ENCODE data around the gene MCM5. TPM values are rescaled to one million over a fixed set of nuclear protein-coding genes. Genes with fewer than 3 reads are reported as not detected.

The MCM5 gene
- total and polyA plus RNA-seq, 7 donors: 9.9 to 42.6 (median 13.4) TPM

DNA sequence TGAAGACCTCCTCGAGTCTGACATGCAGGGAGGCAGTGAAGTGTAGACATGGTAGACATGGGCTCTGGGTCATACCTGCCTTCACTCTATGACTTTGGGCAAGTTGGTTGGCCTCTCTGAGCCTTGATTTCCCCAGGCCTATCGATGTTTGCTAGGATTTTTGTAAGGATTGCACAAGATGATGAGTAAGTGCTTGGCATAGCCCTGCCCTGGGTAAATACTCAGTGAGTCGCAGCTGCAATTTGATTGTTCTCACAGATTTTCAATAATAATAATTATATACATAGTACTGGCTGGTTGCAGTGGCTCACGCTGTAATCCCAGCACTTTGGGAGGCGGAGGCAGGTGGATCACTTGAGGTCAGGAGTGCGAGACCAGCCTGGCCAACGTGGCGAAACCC, 18.1 kb downstream of the MCM5 start:
- Histone ChIP-seq H3K27me3 (no peaks in the 10 kb centered on the region), H3K27ac (no peak overlapping the region), H3K9me3 (no peaks in the 10 kb centered on the region), H3K4me1 (no peaks in the 10 kb centered on the region), H3K4me3 (no peak overlapping the region), H3K36me3 (peaks cover 0 to 96% (median 31%) of the 10 kb centered on the region in 4 donors)
- WGBS, 2 donors: 79 to 92% methylated on average over 8 of the region's 8 CpGs
- no peak for DNase-seq
- TF ChIP-seq EP300 (IDR thresholded peaks at IDR 0.05) (no peak), POLR2A (IDR thresholded peaks at IDR 0.05) (no peak), POLR2AphosphoS5 (IDR thresholded peaks at IDR 0.05) (no peak)
- TF ChIP-seq, protein P1, sequence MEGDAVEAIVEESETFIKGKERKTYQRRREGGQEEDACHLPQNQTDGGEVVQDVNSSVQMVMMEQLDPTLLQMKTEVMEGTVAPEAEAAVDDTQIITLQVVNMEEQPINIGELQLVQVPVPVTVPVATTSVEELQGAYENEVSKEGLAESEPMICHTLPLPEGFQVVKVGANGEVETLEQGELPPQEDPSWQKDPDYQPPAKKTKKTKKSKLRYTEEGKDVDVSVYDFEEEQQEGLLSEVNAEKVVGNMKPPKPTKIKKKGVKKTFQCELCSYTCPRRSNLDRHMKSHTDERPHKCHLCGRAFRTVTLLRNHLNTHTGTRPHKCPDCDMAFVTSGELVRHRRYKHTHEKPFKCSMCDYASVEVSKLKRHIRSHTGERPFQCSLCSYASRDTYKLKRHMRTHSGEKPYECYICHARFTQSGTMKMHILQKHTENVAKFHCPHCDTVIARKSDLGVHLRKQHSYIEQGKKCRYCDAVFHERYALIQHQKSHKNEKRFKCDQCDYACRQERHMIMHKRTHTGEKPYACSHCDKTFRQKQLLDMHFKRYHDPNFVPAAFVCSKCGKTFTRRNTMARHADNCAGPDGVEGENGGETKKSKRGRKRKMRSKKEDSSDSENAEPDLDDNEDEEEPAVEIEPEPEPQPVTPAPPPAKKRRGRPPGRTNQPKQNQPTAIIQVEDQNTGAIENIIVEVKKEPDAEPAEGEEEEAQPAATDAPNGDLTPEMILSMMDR (IDR thresholded peaks at IDR 0.05): no peak
- intact Hi-C loops (cut with DNase I): no loop called here

DNA sequence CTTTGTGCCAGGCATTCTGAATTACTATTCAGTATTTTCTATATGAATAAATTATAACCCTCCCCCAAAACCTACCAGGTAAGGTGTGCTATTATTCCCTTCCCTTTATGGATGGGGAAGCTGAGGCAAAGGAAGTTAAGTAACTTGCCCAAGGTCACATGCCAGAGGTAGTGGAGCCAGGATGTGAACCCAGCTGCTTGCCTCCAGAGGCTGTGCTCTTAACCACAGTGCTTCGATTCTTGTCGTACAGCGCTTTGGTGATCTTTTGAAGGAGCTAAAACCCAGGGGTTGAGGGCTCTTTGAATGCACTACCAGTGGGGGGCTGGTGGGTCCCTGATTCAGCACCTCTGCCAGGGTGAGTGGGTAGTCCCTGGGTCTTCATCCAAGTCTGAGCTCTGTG, 18.8 kb downstream of the MCM5 start:
- no peaks in the 10 kb centered on the region for H3K9me3 ChIP-seq
- intact Hi-C loops (cut with DNase I): no loop called here
- no peaks in the 10 kb centered on the region for H3K4me1 ChIP-seq
- H3K27me3 ChIP-seq: no peaks in the 10 kb centered on the region
- H3K27ac ChIP-seq: no peak overlapping the region
- H3K4me3 ChIP-seq: no peak overlapping the region
- no peak for TF ChIP-seq POLR2AphosphoS5 (IDR thresholded peaks at IDR 0.05)
- TF ChIP-seq EP300 (IDR thresholded peaks at IDR 0.05): no peak
- TF ChIP-seq, protein P1 (IDR thresholded peaks at IDR 0.05): no peak
- TF ChIP-seq POLR2A (IDR thresholded peaks at IDR 0.05): no peak
- peaks cover 0 to 97% (median 26%) of the 10 kb centered on the region in 4 donors for H3K36me3 ChIP-seq
- WGBS, 2 donors: 82 to 96% methylated on average over 3 of the region's 3 CpGs
- DNase-seq: no peak

DNA sequence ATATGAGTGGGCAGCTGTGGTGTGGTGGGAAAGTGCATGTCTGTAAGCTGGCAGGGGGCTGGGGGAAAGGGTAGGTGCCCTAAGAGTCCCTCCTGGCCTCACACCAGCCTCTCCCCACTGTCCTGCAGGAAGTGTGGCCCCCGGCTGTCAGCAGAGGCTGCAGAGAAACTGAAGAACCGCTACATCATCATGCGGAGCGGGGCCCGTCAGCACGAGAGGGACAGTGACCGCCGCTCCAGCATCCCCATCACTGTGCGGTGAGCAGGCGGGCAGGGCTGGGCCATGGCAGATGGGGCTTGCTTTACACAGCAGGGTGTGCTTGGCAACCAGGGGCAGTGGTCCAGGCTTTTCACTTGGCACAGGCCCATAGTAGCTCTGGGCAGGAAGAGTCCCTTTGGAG, 19.8 kb downstream of the MCM5 start:
- Histone ChIP-seq H3K4me1 (no peaks in the 10 kb centered on the region), H3K9me3 (no peaks in the 10 kb centered on the region), H3K27ac (no peak overlapping the region), H3K4me3 (no peak overlapping the region), H3K36me3 (peaks cover 0 to 97% (median 21%) of the 10 kb centered on the region in 4 donors), H3K27me3 (no peaks in the 10 kb centered on the region)
- 97% methylated on average over 10 of the region's 10 CpGs for WGBS, 2 donors
- DNase-seq: no peak
- no peak for TF ChIP-seq EP300 (IDR thresholded peaks at IDR 0.05)
- TF ChIP-seq POLR2A (IDR thresholded peaks at IDR 0.05): no peak
- TF ChIP-seq, protein P1 (IDR thresholded peaks at IDR 0.05): no peak
- no peak for TF ChIP-seq POLR2AphosphoS5 (IDR thresholded peaks at IDR 0.05)
- intact Hi-C loops (cut with DNase I): no loop called here

DNA sequence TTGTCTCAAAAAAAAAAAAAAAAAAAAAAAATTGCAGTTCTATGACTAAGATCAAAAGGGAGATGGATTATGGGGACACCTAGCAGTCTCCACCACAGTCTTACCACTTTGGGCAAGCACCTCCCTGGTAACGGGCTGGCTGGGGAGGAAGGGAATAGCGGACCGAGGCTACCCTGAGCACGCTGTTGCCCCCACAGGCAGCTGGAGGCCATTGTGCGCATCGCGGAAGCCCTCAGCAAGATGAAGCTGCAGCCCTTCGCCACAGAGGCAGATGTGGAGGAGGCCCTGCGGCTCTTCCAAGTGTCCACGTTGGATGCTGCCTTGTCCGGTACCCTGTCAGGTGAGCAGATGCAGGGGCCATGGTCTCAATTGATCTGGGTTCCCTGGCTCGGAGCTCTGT, 21.2 kb downstream of the MCM5 start:
- H3K36me3 ChIP-seq: peaks cover 0 to 85% (median 20%) of the 10 kb centered on the region in 4 donors
- no peaks in the 10 kb centered on the region for H3K27me3 ChIP-seq
- H3K9me3 ChIP-seq: no peaks in the 10 kb centered on the region
- no peak overlapping the region for H3K4me3 ChIP-seq
- no peak for DNase-seq
- 94 to 97% methylated on average over 12 of the region's 12 CpGs for WGBS, 2 donors
- TF ChIP-seq EP300 (IDR thresholded peaks at IDR 0.05) (no peak), POLR2AphosphoS5 (IDR thresholded peaks at IDR 0.05) (no peak), POLR2A (IDR thresholded peaks at IDR 0.05) (no peak)
- TF ChIP-seq, protein P1 (IDR thresholded peaks at IDR 0.05): no peak
- H3K27ac ChIP-seq: no peak overlapping the region
- H3K4me1 ChIP-seq: no peaks in the 10 kb centered on the region
- intact Hi-C loops (cut with DNase I): no loop called here

DNA sequence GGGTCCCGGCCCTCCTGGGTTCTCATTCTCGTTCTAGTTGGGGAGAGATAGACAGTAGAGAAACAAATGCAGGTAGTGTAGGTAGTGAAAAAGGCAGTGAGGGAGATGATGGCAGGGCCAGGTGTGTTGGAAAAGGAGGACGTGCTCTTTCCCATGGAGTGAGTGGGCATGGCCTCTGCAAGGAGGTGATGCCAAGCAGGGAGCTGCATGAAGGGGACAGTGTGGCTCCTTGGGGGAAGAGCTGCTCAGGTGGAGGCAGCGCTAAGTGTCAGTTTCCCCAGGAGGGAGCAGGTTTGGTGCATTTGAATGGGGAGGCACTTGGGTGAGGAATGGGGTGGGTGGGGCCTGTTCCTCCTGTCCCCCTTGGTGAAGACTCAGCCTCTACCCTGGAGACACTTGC, 22.2 kb downstream of the MCM5 start:
- H3K36me3 ChIP-seq: peaks cover 0 to 76% (median 13%) of the 10 kb centered on the region in 4 donors
- H3K27ac ChIP-seq: no peak overlapping the region
- 96% methylated on average over 4 of the region's 4 CpGs for WGBS, 2 donors
- no peak for TF ChIP-seq POLR2AphosphoS5 (IDR thresholded peaks at IDR 0.05)
- no peak for TF ChIP-seq EP300 (IDR thresholded peaks at IDR 0.05)
- TF ChIP-seq, protein P1 (IDR thresholded peaks at IDR 0.05): no peak
- TF ChIP-seq POLR2A (IDR thresholded peaks at IDR 0.05): no peak
- intact Hi-C loops (cut with DNase I): no loop called here
- no peaks in the 10 kb centered on the region for H3K4me1 ChIP-seq
- H3K9me3 ChIP-seq: no peaks in the 10 kb centered on the region
- DNase-seq: no peak
- H3K4me3 ChIP-seq: no peak overlapping the region
- H3K27me3 ChIP-seq: no peaks in the 10 kb centered on the region
